Epithelial cell of proximal tubule (primary cell): Measurements from ENCODE around the gene ADARB1. TPM values are rescaled to one million over a fixed set of nuclear protein-coding genes. Genes with fewer than 3 reads are reported as not detected.

Experiments
- DNase-seq: peaks from one replicate; pipeline ENCODE4 v3.0.0-alpha.2; 2011; ENCODE audit warnings: low read depth
- H3K4me3 ChIP-seq: 2 replicates; pipeline ENCODE4 v1.5.1; 2011; ENCODE audit warnings: low read depth, mild to moderate bottlenecking, low read length
- total RNA-seq: library from RNA; depleted of rRNA; stranded (reverse); fragments of >200 nt; gene quantifications from 2 replicates; pipeline ENCODE4 v1.2.3, GENCODE V29; 2015
- TF ChIP-seq, protein P1 (sequence below): conservative IDR thresholded peaks from 2 replicates; pipeline ENCODE4 v1.5.1; 2012; ENCODE audit warnings: low read depth, mild to moderate bottlenecking, low read length

The ADARB1 gene
- total RNA-seq, 1 donor from 2014 or later: 2.2 TPM

DNA sequence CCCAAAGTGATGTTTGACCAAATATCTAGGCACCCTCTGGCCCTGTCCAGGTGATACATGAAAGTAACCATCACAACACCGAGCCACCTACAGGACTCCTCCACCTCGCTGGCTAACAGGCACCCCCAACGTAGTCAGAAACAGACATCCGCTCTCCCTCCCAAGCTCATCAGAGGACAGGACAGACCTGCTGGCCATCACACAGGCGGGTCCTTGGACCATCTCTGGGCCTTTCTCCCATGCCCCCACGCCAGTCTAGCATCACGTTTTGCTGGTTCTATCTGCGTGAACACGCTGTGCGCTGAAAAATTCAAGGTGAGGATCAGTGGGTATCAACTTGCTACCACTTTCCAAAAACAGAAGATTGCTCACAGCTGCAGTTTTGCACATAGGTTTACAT lies 21.4 kb upstream of the ADARB1 start:
- TF ChIP-seq, protein P1, sequence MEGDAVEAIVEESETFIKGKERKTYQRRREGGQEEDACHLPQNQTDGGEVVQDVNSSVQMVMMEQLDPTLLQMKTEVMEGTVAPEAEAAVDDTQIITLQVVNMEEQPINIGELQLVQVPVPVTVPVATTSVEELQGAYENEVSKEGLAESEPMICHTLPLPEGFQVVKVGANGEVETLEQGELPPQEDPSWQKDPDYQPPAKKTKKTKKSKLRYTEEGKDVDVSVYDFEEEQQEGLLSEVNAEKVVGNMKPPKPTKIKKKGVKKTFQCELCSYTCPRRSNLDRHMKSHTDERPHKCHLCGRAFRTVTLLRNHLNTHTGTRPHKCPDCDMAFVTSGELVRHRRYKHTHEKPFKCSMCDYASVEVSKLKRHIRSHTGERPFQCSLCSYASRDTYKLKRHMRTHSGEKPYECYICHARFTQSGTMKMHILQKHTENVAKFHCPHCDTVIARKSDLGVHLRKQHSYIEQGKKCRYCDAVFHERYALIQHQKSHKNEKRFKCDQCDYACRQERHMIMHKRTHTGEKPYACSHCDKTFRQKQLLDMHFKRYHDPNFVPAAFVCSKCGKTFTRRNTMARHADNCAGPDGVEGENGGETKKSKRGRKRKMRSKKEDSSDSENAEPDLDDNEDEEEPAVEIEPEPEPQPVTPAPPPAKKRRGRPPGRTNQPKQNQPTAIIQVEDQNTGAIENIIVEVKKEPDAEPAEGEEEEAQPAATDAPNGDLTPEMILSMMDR: no peak
- no peak overlapping the region for H3K4me3 ChIP-seq
- DNase-seq: no peak

DNA sequence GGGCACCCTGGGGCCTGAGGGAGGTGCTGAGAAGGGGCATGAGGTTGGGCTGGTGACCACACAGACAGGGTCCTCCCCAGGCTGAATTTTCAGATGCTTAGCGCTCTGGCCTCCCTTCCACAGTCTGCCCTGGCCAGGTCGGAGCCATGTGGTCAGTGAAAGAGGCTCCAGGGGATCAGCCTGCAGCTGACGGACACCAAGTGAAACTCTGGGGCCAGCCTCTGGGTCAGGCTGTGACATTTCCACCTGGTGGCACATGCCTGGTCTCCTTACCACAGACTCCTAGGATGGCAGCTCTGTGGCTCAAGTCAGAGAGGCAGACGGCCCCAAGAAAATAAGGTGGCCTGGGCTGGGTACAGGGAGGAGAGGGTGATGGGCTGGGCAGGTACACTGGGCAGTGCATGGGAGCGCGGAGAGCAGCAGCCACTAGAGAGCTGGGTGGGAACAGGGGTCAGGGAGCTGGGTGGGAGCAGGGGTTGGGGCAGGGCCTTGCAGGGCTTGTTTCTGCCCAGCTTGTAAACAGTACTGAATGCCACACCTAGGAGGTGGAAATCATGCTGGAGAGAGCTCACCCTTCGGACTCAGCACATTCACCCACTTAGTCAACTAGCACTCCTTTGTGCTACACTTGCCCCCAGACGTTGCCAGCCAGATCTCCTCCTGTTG lies 20.7 kb upstream of the ADARB1 start:
- DNase-seq: no peak
- TF ChIP-seq, protein P1: no peak
- no peak overlapping the region for H3K4me3 ChIP-seq

DNA sequence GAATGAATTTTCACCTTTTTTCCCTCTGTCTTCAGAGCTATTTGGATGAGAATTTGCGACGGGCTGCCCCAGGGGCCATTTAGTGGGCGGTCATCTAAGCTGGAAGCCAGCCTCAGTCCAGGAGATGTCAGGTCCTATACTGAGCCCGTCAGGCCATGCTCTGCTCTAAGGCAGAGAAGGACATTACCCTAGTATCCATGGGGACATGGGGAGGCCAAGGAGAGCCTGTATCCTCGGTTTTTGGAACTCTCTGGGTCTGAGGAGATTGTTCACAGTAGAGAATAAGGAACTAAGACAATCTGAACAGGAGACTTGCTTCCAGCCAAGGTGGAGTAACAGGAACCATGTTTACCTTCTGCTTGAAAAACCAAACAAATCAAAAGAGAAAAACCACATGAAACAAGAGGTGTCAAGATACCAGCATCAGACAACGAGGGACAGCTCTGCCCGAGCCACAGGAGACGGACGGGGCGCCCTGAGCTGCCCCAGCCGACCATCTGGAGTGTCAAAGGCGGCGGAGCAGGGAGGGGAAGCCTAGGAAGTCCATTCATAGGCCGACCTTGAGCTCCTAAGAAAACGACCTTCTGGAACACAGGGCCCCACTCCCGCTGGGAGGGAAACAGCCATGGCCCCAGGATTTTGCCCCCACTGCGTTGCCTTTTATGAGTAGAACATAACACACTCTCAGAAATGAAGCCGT lies 20.0 kb upstream of the ADARB1 start:
- TF ChIP-seq, protein P1: no peak
- DNase-seq: no peak

DNA sequence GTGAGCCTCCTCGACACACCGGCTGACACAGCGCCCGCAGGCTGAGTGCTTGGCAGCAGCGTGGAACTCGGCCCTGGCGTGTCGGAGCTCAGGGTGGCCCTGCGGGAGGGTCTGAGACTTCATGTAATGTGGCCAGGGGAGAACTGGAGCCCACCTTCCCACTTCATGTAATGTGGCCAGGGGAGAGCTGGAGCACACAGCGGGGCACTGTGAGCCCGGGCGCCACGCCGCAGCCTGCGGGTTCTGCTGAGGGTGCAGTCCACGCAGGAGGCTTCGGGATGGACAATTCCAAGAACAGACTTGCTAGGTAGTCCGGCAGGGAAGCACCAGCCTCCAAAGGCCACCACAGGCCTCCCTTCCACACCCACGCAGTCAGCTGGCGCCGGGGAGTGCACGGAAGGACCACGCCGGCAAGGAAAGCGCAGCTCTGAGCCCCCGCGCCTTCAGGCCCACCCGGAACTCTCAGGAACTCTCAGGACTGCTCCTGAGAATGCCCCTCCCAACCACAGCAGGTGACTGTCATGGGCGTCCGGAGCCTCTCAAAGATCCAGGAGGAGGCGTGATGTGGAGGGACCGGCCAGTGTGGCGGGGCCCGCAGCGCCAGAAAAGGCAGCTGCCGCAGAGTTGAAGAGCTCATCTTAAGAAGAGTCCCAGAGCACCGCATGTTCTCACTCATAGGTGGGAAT lies 19.3 kb upstream of the ADARB1 start:
- no peak overlapping the region for H3K4me3 ChIP-seq
- TF ChIP-seq, protein P1: no peak
- DNase-seq: no peak

More for the DNA sequence above, 20.0 kb upstream of the ADARB1 start:
- no peak overlapping the region for H3K4me3 ChIP-seq

DNA sequence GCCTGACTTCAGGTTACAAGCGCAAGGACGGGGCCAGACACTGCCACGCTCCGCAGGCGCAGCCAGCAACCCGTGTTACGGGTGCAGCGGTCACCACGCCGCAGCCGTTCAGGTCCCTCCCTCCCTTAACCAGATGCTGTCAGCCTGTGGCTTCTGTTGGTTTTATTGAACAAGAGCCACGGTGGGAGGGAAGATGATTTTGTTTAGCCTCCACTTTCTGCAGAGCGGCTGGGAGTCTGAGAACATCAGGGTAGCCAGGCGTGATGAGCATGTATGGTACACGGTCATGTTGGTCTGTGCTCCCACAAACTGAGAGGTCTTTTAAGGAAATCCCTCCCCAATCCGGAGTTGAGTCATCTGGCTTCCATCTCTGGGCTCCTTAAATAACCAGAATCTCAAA lies 18.5 kb upstream of the ADARB1 start:
- TF ChIP-seq, protein P1: no peak
- DNase-seq: no peak
- H3K4me3 ChIP-seq: no peak overlapping the region

DNA sequence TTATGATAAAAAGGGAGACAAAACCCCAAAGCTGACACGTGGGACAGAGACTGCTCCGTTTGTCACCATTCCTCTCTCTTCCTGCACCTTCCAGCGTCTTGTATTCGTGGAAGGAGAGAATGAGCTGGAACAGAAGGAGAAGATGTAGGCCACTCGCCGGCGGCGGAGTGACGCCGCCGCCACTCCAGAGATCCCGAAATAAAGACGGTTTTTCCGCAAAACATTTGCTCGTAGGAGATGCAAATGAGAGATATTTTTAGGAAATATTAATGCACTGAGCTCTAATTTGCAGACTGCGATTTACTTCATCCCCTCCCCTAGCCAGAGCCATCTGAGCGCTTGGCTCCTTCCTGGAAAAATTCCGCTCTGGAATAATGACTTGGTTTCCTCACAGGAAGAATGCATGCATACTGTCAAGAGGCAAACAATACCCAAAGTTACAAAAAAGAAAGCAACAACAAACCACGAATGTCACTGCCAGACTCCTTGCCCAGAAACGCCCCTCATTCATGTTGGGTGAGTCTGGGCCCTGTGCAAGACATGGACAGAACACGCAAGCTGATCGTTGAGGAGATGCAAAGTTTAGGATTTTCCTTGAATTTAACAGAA lies 18.0 kb upstream of the ADARB1 start:
- TF ChIP-seq, protein P1: no peak
- no peak overlapping the region for H3K4me3 ChIP-seq
- DNase-seq: no peak
